Prostate gland (tissue), 2 donors: ENCODE results near the gene TMPRSS11F. TPM values are rescaled to one million over a fixed set of nuclear protein-coding genes. Genes with fewer than 3 reads are reported as not detected.

Experiments
- DNase-seq: peaks from one replicate; pipeline ENCODE4 v3.0.0-alpha.2; 2019; ENCODE audit warnings: low spot score
- H3K27ac ChIP-seq, 2 donors: fragments of 200-600 bp; sonication (generic); 2 replicates each; pipeline ENCODE4 v1.5.1; 2017 to 2019
- H3K27me3 ChIP-seq: fragments of 200-600 bp; sonication (generic); replicated peaks from 2 replicates; pipeline ENCODE4 v1.5.1; 2019; ENCODE audit not compliant: insufficient read depth
- H3K36me3 ChIP-seq, 2 donors: fragments of 200-600 bp; sonication (generic); 1 replicate in 1 of 2; 2 replicates in 1 of 2; pipeline versions ENCODE4 v1.5.1 to v1.8.1; 2017 to 2019
- H3K4me1 ChIP-seq: fragments of 200-600 bp; sonication (generic); replicated peaks from 2 replicates; pipeline ENCODE4 v1.5.1; 2019
- H3K4me3 ChIP-seq, 2 donors: fragments of 200-600 bp; sonication (generic); 2 replicates each; pipeline ENCODE4 v1.5.1; 2017 to 2019
- H3K9me3 ChIP-seq: fragments of 200-600 bp; sonication (generic); 2 replicates; pipeline ENCODE4 v1.5.1; 2017
- CTCF ChIP-seq, 4 experiments: fragments of 200-600 bp in 2 of 4; fragments of 450-650 bp in 2 of 4; sonication (generic) in 2 of 4; IDR thresholded peaks; 1 replicate in 3 of 4; 2 replicates in 1 of 4; pipeline ENCODE4 v1.5.1; 2016 to 2019; ENCODE audit warnings: antibody characterized with exemption in 4 of 4, mild to moderate bottlenecking in 2 of 4, moderate library complexity in 2 of 4
- POLR2A ChIP-seq: fragments of 450-650 bp; IDR thresholded peaks from one replicate; pipeline ENCODE4 v1.6.1; 2016; ENCODE audit warnings: antibody characterized with exemption, mild to moderate bottlenecking
- POLR2AphosphoS5 ChIP-seq: sonication (generic); formaldehyde crosslinking; IDR thresholded peaks from one replicate; pipeline ENCODE4 v1.6.1; 2017; ENCODE audit warnings: antibody characterized with exemption
- WGBS: methylation state at CpG from one replicate; pipeline ENCODE4 v1.1.5; 2018; 5-methylcytosine and 5-hydroxymethylcytosine counted together
- intact Hi-C: fragments of 100-400 bp; cut with DNase I; formaldehyde crosslinking; loops from one replicate; pipeline ENCODE4 v1.14.2; 2022
- total RNA-seq, 2 donors: library from RNA; depleted of rRNA; stranded (reverse); fragments of >200 nt; gene quantifications; one replicate each; pipeline ENCODE4 v1.1.0, GENCODE V29; 2016

The TMPRSS11F gene
- total RNA-seq, 2 donors from 2014 or later: 0.34 to 0.46 TPM

DNA sequence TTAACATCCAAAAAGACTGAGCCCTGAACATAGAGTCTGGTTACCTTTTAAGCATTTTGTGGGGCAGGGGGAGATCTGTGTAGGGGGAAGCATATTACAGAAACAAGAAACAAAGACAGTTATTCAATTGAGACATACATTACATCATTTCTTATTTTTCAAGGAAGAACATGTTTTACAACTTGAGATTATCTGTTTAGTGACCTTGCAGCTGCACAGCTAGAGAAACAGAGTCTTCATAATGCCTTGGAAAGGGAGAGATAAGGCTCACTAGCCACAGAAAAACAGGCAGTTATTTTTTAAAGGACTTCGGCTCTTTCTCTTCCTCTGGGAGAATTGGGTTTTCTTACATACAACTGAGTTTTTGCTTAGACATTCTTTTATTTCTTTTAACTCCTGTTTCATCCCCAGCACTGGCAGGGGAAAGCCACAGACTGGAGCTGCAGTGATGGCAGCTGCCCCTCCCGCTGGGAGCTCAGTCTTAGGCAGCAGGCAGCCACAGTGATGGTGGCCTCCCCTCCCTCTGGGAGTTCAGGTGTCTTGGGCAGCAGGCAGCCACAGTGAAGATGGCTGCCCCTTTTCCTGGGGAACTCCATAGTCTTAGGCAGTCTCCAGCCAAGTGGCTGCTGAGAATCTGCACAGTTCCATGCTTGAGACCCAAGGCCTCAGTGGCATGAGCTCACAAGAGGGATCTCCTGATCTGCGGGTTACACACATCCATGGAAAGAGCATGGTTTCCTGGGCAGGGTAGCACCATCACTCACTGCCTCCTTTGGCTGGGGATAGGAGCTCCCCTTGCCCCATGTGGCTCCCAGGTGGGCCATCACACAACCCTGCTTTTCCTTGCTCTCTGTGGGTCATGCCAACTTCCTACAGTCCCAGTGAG, 19.4 kb upstream of the TMPRSS11F start:
- H3K4me3 ChIP-seq: no peak overlapping the region
- no peaks in the 10 kb centered on the region for H3K4me1 ChIP-seq
- no peaks in the 10 kb centered on the region for H3K27me3 ChIP-seq
- WGBS: 83% methylated on average over 3 of the region's 3 CpGs
- no peak overlapping the region for H3K27ac ChIP-seq
- TF ChIP-seq POLR2A: no peak
- no peak for TF ChIP-seq CTCF (IDR thresholded peaks at IDR 0.05)
- TF ChIP-seq POLR2AphosphoS5: no peak
- no peaks in the 10 kb centered on the region for H3K36me3 ChIP-seq
- intact Hi-C loops: no loop called here
- DNase-seq: no peak
- no peaks in the 10 kb centered on the region for H3K9me3 ChIP-seq

DNA sequence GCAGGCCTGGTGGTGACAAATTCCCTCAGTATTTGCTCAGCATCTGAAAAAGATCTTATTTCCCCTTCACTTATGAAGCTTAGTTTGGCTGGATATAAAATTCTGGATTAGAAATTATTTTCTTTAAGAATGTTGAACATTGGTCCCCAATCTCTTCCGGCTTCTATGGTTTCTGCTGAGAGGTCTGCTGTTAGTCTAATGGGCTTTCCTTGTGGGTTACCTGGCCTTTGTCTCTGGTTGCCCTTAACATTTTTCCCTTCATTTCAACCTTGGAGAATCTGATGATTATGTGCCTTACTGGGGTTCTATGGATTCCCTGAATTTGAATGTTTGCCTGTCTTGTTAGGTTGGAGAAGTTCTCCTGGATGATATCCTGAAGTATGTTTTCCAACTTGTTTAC, 17.4 kb upstream of the TMPRSS11F start:
- H3K27ac ChIP-seq: no peak overlapping the region
- H3K27me3 ChIP-seq: no peaks in the 10 kb centered on the region
- H3K4me1 ChIP-seq: no peaks in the 10 kb centered on the region
- no peaks in the 10 kb centered on the region for H3K36me3 ChIP-seq
- no peak for TF ChIP-seq POLR2AphosphoS5
- no peak for TF ChIP-seq CTCF (IDR thresholded peaks at IDR 0.05)
- TF ChIP-seq POLR2A: no peak
- no peaks in the 10 kb centered on the region for H3K9me3 ChIP-seq
- WGBS: 93% methylated on average over 1 of the region's 1 CpG
- H3K4me3 ChIP-seq: no peak overlapping the region
- no peak for DNase-seq
- intact Hi-C loops: no loop called here

- WGBS: 46% methylated on average over 1 of the region's 1 CpG
- Histone ChIP-seq H3K9me3 (no peaks in the 10 kb centered on the region), H3K4me3 (no peak overlapping the region), H3K27me3 (no peaks in the 10 kb centered on the region), H3K36me3 (no peaks in the 10 kb centered on the region), H3K27ac (no peak overlapping the region), H3K4me1 (no peaks in the 10 kb centered on the region)
- intact Hi-C loops: no loop called here
- no peak for TF ChIP-seq CTCF (IDR thresholded peaks at IDR 0.05)
- no peak for TF ChIP-seq POLR2A
- no peak for TF ChIP-seq POLR2AphosphoS5
- DNase-seq: no peak
Measured at GRCh38 chr4:68145261-68145660, 15.6 kb upstream of the TMPRSS11F start.

DNA sequence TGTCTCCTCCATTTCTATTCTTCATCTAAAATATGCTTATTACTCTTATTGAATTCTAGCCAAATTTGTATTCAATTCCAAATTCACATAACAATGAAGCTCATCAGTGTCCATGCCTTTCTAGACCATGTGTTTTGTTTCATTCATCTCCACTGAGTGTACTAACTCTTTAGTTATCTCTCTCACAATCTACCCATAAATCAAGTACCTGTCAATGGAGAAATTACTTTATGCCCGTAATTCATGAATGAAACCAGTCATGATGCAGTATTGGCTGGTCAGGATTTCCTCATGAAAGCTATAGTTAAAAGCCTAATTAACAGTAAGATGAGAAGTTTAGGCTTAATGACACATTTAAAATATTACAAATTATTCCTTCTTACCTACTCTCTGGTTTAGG, 12.2 kb upstream of the TMPRSS11F start:
- Histone ChIP-seq H3K4me1 (no peaks in the 10 kb centered on the region), H3K36me3 (no peaks in the 10 kb centered on the region), H3K27me3 (no peaks in the 10 kb centered on the region), H3K4me3 (no peak overlapping the region), H3K27ac (no peak overlapping the region), H3K9me3 (no peaks in the 10 kb centered on the region)
- intact Hi-C loops: no loop called here
- DNase-seq: no peak
- WGBS: 5% methylated on average over 1 of the region's 1 CpG
- TF ChIP-seq CTCF (IDR thresholded peaks at IDR 0.05): no peak
- no peak for TF ChIP-seq POLR2AphosphoS5
- no peak for TF ChIP-seq POLR2A

GRCh38 chr4:68132342-68132741, 2.7 kb upstream of the TMPRSS11F start:
- 90% methylated on average over 2 of the region's 2 CpGs for WGBS
- no peak overlapping the region for H3K27ac ChIP-seq

More at GRCh38 chr4:68132342-68132741, 2.7 kb upstream of the TMPRSS11F start:
- intact Hi-C loops: no loop called here
- Histone ChIP-seq H3K4me1 (no peaks in the 10 kb centered on the region), H3K4me3 (no peak overlapping the region), H3K27me3 (no peaks in the 10 kb centered on the region), H3K9me3 (no peaks in the 10 kb centered on the region), H3K36me3 (no peaks in the 10 kb centered on the region)
- TF ChIP-seq POLR2A (no peak), POLR2AphosphoS5 (no peak), CTCF (IDR thresholded peaks at IDR 0.05) (no peak)
- no peak for DNase-seq
